ENCODE measurements around the gene PCDHGC3. TPM values are rescaled to one million over a fixed set of nuclear protein-coding genes. Genes with fewer than 3 reads are reported as not detected.

The PCDHGC3 gene
- total RNA-seq, 2 experiments from 2014 or later: 27.2 to 59.7 TPM

DNA sequence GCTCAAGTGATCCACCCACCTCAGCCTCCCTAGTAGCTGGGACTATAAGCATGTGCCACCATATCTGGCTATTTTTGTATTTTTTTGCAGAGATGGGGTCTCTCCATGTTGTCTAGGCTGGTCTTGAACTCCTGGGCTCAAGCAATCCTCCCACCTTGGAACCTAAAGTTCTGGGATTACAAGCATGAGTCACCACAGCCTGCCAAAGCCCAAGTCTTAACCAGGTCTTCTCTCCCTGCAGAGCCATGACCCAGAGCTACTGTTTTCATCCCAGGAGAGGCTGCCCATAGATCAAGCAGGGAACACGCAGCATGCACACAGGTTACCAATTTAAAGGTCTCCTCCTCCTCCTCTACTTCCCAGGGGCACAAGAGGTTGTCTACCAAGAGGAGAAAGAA lies 42.9 kb downstream of the PCDHGC3 start:
- Histone ChIP-seq H3K4me2 (ENCODE audit: low read length) (no peak overlapping the region), H3K9me3 (ENCODE audit: low read length) (no peaks in the 10 kb centered on the region), H4K20me1 (ENCODE audit: insufficient read depth, low read length) (no peaks in the 10 kb centered on the region), H2AFZ (ENCODE audit: low read length) (no peak overlapping the region), H3K4me1 (ENCODE audit: insufficient read depth, low read length, poor library complexity, severe bottlenecking) (peaks cover 76% of the 10 kb centered on the region), H3K9me2 (ENCODE audit: insufficient read depth, low read length) (no peaks in the 10 kb centered on the region), H3K79me2 (ENCODE audit: insufficient read depth, low read depth, low read length) (peaks cover 6% of the 10 kb centered on the region; the same call in 1 of the 2 replicates), H3K4me3 (ENCODE audit: low read depth, low read length, poor library complexity, severe bottlenecking) (no peak overlapping the region), H3K27ac (ENCODE audit: low read depth, low read length, poor library complexity, severe bottlenecking) (no peak overlapping the region), H3K36me3 (ENCODE audit: insufficient read depth, low read length) (peaks cover 92% of the 10 kb centered on the region)
- DNase-seq (ENCODE audit: low spot score): no peak
- TF ChIP-seq, protein P1, sequence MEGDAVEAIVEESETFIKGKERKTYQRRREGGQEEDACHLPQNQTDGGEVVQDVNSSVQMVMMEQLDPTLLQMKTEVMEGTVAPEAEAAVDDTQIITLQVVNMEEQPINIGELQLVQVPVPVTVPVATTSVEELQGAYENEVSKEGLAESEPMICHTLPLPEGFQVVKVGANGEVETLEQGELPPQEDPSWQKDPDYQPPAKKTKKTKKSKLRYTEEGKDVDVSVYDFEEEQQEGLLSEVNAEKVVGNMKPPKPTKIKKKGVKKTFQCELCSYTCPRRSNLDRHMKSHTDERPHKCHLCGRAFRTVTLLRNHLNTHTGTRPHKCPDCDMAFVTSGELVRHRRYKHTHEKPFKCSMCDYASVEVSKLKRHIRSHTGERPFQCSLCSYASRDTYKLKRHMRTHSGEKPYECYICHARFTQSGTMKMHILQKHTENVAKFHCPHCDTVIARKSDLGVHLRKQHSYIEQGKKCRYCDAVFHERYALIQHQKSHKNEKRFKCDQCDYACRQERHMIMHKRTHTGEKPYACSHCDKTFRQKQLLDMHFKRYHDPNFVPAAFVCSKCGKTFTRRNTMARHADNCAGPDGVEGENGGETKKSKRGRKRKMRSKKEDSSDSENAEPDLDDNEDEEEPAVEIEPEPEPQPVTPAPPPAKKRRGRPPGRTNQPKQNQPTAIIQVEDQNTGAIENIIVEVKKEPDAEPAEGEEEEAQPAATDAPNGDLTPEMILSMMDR (conservative IDR thresholded peaks at IDR 0.05; ENCODE audit: low read length): no peak
- no peak for TF ChIP-seq EZH2phosphoT487 (IDR thresholded peaks at IDR 0.05; ENCODE audit: borderline replicate concordance, low read depth, low read length)
- no TSS peak for BruUV-seq (replicated peaks)
- POLR2A ChIA-PET: interaction anchor here (0.6 to 17.7 kb wide), 4 partner anchors 7 to 40 kb away, joined by 4 to 328 read pairs (median 5); no protein-coding TSS in a partner anchor
- CTCF ChIA-PET (ENCODE audit: unreplicated experiment): no interaction called here
- intact Hi-C loops (cut with micrococcal nuclease; ENCODE audit: unreplicated experiment): loop anchor here (10.0 kb wide), 1 partner anchor 96 kb away; the partner anchor contains the start of gene DIAPH1

DNA sequence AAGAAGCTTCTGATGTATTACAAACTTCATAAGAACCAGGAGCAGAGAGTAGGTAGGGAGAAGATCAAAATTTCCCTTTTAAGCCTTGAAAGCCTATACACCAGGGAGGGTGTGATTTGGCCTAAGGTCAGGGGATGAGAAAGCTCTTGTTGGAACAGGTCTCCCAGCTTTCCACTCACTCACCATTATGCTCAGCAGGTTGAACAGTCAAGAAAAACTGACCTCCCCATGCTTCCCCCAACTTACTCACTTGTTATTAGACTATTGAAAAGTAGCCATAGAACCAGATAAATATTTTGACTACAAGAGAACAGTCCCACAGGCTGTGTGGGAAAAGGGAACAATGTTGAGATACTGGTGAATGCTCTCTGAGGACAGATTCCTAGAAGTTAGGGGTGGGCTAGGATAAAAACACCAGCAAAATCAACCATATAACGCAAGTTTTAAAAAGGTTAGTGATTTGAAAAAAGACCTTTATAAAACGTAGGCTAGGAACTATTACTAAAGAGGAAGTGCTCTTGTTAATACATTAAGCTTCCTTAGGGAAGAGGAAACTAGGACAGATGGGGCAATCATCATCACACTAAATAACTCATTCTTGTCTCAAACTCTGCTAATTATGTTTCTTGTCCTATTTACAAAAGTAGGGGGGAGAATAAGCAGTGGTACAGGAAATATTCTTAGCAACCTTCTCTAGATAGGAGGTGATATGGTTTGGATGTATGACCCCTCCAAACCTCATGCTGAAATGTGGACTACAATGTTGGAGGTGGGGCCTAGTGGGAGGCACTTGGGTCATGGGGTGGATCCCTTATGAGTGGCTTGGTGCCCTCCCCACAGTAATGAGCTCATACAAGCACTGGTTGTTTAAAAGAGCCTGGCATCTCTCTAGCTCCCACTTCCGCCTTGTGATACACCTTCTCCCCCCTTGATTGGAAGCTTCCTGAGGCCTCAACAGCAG lies 44.1 kb downstream of the PCDHGC3 start:
- H3K4me2 ChIP-seq (ENCODE audit: low read length): no peak overlapping the region
- peaks cover 10% of the 10 kb centered on the region; the same call in 1 of the 2 replicates for H3K79me2 ChIP-seq (ENCODE audit: insufficient read depth, low read depth, low read length)
- H2AFZ ChIP-seq (ENCODE audit: low read length): no peak overlapping the region
- ChIA-PET CTCF (ENCODE audit: unreplicated experiment) (no interaction called here), POLR2A (interaction anchor here (0.6 to 17.7 kb wide), 8 partner anchors 6 to 103 kb away, joined by 3 to 328 read pairs (median 4); partner anchors contain the start of gene PCDHGC3)
- H3K36me3 ChIP-seq (ENCODE audit: insufficient read depth, low read length): peaks cover 99% of the 10 kb centered on the region
- H3K4me3 ChIP-seq (ENCODE audit: low read depth, low read length, poor library complexity, severe bottlenecking): no peak overlapping the region
- no peak overlapping the region for H3K27ac ChIP-seq (ENCODE audit: low read depth, low read length, poor library complexity, severe bottlenecking)
- DNase-seq (ENCODE audit: low spot score): no peak
- no TSS peak for BruUV-seq (replicated peaks)
- intact Hi-C loops (cut with micrococcal nuclease; ENCODE audit: unreplicated experiment): loop anchor here (10.0 kb wide), 1 partner anchor 95 kb away; the partner anchor contains the start of gene DIAPH1
- no peaks in the 10 kb centered on the region for H3K9me3 ChIP-seq (ENCODE audit: low read length)
- TF ChIP-seq EZH2phosphoT487 (IDR thresholded peaks at IDR 0.05; ENCODE audit: borderline replicate concordance, low read depth, low read length): no peak
- TF ChIP-seq, protein P1 (conservative IDR thresholded peaks at IDR 0.05; ENCODE audit: low read length): no peak
- no peaks in the 10 kb centered on the region for H4K20me1 ChIP-seq (ENCODE audit: insufficient read depth, low read length)
- no peaks in the 10 kb centered on the region for H3K9me2 ChIP-seq (ENCODE audit: insufficient read depth, low read length)
- H3K4me1 ChIP-seq (ENCODE audit: insufficient read depth, low read length, poor library complexity, severe bottlenecking): peaks cover 75% of the 10 kb centered on the region
